ENCODE measurements around the gene TSPAN10.
A peak's percentile ranks its signal among the peaks of the same experiment; 100 is the strongest.

The TSPAN10 gene

DNA sequence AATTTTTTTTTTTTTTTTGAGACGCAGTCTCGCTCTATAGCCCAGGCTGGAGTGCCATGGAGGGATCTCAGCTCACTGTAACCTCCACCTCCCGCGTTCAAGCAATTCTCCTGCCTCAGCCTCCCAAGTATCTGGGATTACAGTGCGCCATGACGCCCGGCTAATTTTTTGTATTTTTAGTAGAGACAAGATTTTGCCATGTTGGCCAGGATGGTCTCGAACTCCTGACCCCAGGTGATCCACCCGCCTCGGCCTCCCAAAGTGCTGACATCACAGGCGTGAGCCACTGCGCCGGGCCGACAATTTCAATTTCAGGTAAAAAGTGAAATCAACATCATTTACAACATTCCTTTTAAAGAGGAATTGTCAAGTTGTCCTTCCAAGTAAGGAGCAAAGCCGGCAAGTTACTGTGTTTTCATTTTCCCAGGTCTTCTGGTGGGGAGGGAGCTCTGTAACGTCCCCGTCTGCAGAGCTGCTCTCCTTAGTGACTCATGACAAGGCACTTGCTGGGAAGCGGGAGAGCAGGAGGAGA is 957 bp upstream of the TSPAN10 start:
- no peak for DNase-seq

DNA sequence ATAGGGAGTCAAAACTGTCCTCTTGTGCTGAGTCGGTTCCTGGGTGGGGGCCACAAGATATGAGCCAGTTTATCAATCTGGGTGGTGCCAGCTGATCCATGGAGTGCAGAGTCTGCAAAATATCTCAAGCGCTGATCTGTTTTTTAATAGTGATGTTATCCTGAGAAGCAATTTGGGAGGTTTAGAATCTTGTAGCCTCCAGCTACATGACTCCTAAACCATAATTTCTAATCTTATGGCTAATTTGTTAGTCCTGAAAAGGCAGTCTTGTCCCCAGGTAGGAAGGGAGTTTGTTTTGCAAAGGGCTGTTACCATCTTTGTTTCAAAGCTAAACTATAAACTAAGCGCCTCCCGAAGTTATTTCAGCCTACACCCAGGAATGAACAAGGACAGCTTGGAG is 1.7 kb downstream of the TSPAN10 start:
- DNase-seq = no peak

DNA sequence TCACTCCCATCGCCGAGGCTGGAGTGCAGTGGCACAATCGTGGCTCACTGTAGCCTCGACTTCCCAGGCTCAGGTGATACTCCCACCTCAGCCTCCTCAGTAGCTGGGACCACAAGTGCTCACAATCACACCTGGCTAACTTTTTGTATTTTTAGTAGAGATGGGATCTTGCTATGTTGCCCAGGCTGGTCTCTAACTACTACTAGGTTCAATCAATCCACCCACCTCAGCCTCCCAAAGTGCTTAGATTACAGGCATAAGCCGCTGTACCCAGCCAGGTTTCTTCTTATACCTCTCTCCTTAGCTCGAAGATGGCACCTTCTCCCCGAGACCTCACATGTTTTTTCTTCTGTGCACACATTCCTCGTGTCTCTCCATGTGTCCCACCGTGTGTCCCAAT is 3.0 kb downstream of the TSPAN10 start:
- no peak for DNase-seq

DNA sequence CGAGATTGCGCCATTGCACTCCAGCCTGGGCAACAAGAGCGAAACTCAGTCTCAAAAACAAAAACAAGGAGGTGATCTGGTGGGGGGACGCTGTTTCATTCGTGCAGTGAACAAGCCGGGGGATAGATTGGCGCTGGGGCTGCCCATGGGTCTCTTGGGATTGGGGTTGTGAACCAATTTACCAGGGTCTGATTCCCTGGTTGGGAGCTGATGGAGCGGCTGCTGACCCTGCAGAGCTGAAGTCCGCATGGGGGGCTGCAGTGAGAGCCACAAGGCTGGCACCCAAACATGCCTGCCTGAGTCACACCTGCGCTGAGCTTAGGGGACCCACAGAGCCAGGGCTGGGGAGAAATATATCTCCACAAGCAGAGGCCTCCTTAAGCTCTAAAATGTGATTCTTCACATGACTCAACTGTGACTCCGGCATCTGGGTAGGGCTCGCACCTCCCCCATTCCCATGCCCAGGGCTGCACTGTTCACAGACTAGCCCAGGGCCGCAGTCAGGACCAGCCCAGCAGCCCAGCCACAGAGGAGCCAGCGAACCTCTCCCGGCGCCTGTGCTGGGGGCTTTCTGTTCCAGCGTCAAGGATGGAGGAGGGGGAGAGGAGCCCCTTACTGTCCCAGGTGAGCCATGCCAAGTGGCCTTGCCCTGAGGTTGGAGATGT is 5.0 kb downstream of the TSPAN10 start:
- DNase-seq = no peak

DNA sequence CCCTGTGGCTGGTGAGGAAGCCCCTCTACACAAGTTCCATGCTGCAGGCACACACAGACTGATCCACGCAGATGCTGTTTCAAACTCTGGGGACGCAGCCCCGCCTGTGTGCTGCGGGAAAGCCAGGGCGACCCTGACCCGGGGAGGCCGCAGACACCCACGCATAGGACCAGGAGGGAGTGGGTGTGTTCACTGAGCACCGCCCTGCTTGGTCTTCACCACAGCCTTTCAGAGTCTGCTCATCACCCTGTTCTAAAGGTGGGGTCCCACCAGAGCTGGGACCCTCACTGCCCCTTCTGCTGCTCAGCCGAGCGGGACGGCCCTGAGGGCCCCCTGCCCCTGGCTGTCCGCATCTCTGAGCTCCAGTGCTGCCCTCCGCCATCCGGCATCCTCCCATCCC is 7.5 kb downstream of the TSPAN10 start:
- DNase-seq = no peak

DNA sequence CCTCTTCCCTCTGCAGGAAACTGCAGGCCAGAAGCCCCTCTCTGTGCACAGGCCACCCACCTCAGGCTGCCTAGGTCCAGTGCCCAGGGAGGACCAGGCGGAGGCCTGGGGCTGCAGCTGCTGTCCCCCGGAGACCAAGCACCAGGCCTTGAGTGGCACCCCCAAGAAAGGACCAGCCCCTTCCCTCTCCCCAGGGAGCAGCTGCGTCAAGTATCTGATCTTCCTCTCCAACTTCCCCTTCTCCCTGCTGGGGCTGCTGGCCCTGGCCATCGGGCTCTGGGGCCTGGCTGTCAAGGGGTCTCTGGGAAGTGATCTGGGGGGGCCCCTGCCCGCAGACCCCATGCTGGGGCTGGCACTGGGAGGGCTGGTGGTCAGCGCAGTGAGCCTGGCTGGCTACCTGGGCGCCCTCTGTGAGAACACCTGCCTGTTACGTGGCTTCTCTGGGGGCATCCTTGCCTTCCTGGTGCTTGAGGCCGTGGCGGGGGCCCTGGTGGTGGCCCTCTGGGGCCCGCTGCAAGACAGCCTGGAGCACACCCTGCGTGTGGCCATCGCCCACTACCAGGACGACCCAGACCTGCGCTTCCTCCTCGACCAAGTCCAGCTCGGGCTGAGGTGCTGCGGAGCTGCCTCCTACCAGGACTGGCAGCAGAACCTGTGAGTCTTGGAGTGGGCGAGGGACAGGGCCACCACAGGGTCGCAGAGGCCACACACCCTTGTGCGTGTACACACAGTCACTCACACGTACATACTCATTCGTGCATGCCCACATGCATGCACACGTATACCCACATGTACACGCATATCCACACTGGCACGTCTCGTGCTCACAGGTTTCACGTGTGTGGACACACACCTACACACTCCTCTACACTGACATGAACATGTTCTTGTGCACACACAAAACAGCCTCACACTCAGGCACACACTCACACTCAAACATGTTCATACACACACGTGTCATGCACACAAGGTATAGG is 8.3 kb downstream of the TSPAN10 start:
- DNase-seq = no peak

DNA sequence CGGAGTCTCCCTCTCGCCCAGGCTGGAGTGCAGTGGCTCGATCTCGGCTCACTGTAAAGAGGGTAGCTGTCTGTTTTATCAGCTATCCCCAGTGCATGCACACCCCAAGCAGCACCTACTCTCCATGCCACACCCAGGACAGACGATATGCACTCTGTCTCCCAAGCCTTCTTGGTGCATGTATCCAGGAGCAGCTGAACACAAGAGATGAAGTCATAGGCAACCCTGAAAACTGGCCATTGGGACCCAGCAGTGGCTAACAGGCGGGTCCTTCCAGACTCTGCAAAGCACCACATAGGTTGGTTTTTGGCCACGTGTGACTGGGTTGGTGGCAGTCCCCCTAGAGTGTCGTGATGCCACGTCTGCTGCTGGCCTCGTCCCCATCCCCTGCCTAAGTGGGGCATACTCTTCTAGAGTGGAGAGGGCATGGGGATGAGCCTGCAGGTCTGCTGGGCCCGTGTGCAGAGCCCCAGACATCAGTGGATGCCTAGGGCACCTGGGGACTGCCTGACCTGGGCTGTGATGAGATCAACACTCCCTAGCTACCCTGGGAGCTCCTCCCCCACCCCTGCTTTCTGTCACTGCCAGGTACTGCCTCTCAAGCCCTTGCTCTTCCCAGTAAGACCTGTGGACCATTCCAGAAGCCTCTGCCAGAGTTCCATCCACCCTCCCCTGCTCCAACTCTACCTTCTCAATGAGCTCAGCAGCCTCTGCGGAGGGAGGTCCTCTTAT is 10.0 kb downstream of the TSPAN10 start:
- no peak for DNase-seq

DNA sequence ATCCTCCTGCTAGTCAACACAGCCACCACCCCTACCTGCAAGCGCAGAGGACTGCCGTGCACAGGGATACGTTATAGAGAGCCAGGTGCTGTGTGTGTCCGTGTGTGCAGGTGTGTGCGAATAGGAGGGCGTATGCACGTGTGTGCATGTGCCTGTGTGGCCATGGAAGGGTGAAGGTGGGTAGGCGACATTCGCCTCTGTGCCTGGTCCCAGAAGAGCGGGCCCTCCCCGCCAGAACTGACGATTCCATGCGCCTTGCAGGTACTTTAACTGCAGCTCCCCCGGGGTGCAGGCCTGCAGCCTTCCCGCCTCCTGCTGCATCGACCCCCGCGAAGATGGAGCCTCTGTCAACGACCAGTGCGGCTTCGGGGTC is 10.6 kb downstream of the TSPAN10 start:
- no peak for DNase-seq

DNA sequence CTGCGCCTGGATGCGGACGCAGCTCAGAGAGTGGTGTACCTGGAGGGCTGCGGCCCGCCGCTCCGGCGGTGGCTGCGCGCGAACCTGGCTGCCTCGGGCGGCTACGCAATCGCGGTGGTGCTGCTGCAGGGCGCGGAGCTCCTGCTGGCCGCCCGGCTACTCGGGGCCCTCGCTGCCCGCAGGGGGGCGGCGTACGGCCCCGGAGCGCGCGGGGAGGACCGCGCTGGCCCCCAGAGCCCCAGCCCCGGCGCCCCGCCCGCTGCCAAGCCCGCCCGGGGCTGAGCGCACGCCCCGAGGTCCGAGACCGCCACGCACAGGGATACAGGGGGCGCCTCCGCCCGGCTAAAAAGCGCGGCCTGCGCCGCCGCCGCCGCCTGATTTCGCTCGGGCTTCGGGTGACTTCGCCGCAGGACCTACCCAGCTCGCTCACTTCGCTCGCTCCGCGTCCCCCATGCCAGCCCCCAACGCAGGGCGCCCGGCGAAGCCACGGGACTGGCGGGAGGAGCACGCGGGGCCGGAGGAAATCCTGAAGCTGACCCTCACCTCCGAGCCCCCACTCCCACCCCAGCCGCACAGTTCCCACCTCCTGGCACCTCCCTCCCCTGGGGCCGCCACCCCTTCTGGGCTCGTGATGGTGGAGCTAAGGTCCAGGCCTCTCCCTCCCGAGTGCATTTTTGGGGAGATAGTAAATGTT is 11.2 kb downstream of the TSPAN10 start:
- no peak for DNase-seq

DNA sequence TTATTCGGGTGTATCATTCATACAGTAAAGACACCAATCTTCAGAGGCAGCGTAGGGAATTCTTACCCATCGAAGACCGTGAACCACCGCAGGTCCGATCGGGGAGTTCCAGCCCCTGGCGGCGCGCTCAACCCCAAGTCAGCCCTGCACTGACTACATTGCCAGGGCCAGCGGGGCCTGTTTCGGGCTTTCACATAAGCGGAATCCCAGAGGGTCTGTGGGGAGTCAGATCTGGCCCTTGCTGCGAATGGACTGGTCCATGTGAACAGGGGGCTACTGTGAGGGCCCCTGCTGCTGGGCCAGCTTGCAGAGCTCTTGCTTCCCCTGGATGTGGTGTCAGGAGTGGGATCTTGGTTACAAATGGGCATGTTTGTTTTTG is 11.7 kb downstream of the TSPAN10 start:
- DNase-seq = no peak

DNA sequence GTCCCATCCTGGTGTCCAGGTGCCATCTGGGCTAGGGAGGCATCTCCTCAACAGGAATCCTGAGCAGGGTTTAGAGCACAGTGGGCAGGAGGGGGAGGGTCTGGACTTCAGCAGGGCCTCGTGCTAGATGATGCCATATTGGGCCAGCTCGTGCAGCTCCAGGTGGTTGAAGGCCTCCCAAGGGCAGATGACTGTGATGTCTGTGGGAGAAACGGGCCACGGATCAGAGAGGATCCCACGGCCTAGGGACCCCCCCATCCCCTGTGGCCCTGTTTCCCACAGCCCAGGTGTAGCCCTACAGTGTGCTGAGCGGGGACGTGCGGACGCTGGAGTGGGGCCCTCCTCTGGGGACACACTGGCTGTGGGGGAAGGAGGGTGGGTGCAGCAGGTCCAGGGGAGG is 14.0 kb downstream of the TSPAN10 start:
- DNase-seq = no peak

DNA sequence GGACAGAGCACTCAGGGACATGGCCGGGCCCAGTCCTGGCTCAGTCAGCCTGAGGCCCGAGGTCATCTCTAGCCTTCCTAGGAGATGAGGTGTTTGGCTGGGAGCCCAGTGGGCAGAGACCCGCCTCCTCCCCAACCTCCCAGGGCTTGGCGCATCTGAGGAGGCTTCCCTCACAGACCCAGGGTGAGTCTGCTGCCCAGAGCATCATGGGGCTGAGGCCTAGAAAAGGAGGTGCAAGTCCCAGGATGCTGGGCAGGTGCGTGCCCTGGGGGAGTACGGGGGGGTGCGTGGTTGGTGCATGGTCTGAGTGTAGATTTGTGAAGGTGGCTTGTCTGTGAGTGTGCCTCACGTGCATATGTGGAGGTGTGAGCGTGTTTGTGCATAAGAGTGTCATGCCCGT is 14.7 kb downstream of the TSPAN10 start:
- no peak for DNase-seq

DNA sequence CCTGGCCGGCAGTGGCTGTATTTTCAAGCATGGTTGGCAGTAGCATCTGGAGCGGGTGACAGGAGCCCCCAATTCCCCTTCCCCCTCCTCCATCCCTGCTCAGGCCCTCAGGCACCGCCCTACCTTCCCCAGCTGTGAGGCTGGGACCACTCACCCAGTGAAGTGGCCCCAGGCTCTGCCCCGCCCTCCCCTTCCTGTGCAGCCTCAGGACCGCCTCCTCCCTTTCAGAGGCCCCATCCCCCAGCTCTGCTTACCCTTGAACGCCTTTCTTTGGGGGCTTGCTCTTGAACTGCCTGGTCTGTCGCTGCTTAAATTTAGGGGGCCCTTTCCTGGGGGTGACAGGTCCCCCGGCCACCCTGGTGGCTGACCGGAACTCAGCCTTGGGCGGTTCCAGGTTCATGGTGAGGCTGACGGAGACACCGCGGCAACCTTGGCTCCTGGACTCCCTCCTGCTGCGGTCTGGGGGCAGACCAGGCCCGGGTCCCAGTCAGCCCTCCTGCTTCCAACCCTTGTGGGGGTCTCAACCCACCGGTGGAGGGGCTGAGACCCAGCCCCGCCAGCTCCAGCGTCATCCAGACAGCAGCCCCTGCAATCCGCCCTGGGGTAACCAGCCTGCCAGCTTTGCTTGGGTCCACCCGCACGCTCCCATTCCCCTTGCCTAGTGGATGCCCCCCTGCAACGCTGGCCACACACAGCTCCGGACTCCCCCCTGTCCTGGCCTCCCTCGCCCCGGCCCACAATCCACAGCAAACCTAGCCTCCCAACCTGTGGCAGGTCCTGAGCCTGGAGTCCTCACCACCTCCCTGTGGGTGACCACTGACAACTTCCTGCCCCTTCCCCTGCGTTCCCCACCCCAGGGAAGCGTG is 16.1 kb downstream of the TSPAN10 start:
- peak; percentile 25 for DNase-seq

DNA sequence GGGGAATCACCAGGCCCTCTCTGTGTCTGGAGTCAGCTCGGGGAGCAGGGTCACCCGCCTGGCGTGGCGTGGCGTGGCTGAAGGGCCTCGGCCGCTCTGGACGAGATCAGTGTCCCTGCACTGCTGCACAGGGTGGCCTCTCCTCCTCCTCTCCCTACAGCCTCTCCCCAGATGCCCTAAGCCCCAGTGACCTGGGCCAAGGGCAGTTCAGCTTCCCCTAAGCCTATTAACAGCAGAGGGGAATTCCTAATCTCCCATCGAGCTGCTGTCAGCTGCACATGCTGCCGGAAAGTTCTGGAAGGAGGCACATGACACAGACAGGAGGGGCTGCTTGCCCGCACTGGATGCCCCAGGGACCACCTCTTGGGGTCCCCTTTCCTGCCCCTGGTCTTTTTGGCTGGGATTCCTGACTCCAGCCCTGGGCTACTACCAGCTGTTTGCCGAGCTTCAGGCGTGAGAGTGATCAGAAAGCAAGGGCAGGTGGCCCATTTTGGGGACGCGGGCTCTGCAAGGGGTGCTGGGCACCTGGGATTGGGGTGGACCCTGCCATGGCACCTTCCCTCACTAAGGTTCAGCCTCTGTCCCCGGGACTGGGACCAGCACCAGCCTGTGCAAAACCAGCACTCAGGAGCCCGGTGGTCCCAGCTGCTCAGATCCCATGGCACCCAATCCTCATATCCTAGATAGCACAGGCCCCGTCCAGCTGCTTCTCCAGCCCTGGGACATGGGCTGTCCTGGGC is 18.6 kb downstream of the TSPAN10 start:
- no peak for DNase-seq

DNA sequence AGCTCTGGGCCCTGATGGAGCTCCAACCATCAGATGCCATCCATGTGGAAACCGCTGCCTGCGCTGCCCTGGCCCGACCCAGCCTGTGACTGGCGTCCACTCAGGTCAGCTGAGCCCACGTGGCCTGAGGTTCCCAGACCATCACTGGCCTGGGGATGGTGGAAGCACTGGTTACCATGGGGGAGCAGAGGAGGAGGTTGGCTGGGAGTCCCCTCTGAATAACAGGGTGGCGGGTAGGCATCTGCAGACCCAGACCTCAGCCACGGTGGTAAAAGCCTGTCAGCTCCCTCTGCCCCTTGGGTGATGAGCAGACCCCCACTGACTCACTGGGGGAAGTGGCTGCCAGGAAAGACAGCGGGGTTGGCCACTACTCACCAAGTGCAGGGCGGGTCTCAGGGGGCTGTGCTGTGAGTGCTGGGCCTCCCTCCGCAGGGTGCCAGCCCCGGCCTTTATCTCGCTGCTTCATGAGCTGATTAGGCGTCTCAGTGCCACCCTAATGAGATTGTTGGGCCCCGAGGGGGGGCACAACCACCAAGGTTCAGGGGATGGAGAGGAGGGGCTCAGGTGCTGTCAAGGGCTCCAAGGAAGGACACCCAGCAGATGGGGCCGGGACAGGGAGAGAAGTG is 19.2 kb downstream of the TSPAN10 start, which contains the start of gene PDE6G:
Gene PDE6G, minus strand, starts transcription at position 425 of the 626 bp plus-strand sequence. CDS start 3,237 bp downstream, outside the sequence.
- DNase-seq = no peak

DNA sequence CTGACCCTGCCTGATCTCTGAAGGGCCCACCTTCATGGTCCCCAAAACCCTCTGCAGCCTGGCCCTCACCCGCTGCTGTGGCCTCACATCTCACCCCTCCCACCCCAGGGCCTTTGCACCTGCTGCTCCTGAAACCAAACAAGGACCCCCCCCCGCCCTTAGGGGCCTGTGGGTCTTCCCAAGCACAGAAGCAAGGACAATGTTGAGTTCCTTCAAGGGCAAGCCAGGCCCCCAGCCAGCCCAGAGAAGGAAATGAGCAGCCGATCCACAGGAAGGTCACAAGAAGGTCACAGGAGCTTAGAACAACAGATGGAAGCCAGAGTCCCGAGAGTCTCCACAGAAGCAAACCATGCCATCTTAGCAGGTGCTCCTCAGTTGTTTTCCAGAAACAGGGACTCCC is 19.8 kb downstream of the TSPAN10 start:
- DNase-seq = no peak

DNA sequence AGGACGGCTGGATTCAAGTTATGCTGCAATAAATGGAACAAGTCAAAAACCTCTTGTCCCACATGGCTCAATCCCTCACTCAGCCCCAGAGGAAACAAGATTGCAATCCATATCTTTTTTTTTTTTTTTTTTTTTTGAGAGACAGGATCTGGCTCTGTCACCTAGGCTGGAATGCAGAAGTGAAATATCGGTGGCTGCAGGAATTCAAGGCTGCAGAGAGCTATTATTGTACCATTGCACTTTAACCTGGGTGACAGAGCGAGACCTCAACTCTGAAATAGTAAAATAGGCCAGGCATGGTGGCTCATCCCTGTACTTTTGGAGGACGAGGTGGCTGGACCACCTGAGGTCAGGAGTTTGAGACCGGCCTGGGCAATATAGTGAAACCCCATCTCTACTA is 22.0 kb downstream of the TSPAN10 start:
- DNase-seq = no peak

DNA sequence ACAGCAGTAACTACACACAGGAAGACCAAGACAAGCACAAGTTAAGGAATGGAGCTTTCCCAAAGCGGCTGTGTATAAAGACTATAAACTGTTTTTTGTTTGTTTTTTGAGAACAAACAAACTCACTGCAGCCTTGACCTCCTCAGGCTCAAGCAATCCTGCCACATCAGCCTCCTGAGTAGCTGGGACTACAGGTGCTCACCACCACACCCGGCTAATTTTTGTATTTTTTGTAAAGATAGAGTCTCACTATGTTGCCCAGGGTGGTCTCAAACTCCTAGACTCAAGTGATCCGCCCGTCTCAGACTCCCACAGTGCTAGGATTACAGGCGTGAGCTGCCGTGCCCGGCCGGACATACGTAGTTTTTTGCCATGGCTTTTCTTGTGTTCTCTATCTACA is 23.4 kb downstream of the TSPAN10 start:
- DNase-seq = no peak

DNA sequence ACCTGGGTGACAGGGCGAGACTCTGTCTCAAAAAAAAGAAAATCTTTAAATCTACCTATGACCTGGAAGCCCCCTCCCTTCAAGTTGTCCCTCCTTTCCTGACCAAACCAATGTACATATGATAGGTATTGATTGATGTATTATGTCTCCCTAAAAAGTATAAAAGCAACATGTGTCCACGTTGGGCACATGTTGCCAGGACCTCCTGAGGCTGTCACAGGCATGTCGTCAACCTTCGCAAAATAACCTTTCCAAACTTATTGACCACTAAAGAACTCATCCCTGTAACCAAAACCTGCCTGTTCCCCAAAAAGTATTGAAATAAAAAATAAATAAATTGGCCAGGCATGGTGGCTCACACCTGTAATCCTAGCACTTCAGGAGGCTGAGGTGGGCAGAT is 25.0 kb downstream of the TSPAN10 start:
- DNase-seq = no peak

DNA sequence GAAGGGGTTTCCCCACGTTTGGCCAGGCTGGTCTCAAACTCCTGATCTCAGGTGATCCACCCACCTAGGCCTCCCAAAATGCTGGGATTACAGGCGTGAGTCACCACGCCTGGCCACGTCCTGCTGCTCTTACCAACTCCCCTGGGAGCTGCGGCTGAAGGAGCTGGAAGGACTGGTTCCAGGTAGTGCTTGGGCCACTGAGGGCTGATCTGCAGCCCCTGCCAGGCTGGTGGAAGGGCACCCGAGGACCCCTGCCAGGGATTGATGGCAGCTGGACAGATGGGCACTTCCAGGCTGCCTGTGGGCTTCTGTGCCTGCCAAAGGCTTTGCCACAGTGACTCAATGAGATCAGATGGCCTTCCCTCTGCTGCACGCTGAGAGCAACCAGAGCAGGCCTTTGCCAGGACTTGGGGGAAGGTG is 27.1 kb downstream of the TSPAN10 start:
- no peak for DNase-seq
